HG03354 (cell line): ENCODE measurements around the gene ATP5PB.

Experiments used
- ATAC-seq: cut with Tn5 transposase; IDR thresholded peaks from one replicate; pipeline ENCODE4 v1.9.1; 2021; ENCODE audit warnings: mild to moderate bottlenecking; ENCODE audit not compliant: unreplicated experiment, poor library complexity, severe bottlenecking

ATP5PB gene

DNA sequence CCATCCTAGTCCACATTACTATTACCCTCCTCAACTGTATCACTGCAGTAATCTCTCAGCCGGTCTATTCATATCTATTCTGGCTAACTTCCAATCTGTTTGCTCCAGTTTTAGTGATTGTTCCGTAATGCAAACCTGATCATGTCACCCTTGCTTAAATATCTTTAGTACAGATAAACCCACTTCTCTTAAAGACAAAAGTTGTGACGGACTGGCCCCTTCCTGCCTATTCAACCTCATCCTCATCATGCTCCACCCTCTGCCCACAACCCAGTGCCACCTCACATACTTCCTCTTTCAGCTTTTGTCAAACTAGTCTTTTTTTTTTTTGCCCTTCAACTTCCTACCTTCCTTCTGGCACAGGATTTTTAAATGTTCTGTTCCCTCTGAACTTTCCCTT, 21.7 kb downstream of the ATP5PB start:
- ATAC-seq, result no peak

DNA sequence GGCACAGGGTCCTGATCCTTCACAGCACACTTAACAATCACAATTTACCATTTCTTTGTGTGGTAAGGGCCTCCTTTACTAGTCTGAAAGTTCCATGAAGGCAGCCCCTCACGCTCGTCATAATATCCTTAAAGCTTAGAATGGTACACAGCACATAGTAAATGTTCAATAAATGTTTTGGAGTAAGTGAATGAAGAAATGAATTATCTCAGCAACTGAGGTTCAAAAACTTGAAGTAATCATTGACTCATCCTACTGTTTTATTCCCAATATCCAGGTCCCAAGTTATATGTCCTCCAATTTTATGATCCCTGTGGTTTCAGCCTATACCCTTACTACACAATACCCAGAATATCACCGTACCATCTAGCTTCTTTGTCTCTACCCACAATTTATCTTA, 22.3 kb downstream of the ATP5PB start:
- no peak for ATAC-seq

DNA sequence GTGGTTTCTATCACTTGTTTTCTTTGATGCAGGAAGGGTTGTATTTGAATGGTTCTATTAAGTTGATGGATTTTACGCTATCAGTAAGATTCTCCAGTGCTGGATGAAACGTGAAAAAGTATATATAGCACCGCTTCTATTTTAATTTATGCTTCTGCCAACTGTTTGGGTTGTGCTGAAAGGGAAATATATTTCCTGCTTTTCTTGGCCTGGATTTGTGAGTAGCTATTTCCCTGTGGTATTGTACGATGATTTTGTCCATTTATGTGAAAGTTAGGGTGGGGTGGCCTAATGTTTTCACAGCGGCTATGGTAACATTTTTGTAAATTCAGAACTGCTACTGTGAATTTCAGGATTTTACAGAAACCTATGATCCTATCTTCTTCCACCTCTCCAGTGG, 24.8 kb downstream of the ATP5PB start:
- no peak for ATAC-seq

DNA sequence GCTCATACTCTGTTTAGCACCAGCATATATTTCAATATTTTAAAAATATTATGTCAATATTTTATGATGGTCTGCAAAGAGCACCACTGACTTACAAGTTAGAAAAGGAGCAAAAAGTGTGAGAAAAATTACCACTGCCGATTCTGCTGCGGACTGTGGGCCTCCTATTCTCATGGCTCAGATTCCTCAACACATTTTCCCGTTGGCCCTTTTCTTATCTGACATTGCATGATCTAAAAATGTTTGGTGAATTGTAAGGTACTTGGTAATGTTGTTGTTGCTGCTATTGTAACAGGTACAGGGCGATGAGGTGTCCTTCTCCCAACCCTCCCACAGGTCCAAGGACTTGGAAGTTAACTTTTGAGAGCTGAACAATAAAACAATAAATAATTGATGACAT, 25.3 kb downstream of the ATP5PB start:
- ATAC-seq, result no peak

DNA sequence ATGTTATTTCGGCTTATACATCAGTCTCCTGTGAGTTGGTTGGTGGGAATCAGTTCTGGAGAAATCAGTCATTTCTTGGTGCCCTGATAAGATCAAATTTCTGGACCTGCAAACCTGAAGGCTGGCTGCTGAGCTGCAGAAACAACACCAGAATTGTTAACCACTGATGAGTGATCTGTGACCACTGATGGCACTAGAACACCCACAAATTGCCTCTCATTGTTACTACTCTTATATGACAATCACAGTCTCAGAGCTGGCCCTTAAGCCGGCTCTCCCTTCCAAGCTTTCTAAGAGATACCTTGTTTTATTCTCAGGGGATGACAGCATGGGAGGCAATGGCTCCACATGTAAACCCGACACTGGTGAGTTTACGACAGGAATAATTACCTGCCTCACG, 26.4 kb downstream of the ATP5PB start:
- ATAC-seq, result no peak

DNA sequence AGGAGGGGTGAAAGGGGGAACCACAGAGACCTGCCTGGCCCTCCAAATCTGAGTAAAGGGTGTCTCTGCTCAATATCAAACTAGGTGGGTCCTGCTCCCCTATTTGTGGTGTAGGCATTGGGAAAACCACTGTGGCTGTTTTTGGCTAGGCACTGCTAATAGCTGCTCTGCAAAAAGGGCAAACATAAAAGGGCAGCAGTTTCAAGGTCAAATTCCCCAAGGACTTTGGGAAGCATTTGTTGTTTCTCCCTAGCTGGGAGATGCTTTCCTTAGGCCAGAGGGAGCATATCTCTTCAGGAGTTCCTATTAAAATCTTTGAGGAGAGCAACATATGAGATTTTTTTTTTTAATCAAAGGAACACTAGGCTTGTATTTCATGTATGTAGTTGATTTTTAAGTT, 26.9 kb downstream of the ATP5PB start:
- no peak for ATAC-seq

DNA sequence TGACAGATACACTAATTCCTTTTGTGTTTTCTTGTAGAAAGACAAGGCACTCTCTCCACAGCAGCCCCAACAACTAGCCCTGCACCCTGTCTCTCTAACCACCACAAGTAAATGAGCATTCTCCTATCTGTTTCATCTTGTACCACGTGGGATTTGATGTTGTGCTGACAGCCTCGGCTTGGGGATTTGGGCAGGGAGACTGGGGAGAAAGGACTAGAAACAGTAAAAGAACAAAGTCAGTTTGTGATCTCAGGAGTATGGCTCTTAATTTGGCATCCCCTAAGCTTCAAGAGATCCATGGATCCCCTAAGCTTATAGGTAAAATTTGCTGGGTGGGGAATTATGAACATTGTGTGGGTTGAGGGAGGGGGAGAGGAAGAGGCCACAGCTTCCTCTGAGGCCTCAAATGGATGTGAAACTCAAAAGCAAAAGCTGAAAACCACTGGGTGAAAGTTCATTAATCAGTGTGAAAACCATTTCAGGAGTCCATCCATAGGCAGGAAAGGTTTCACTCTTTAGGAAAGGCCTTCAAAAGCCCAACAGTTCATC, 27.6 kb downstream of the ATP5PB start:
- ATAC-seq, result peak; percentile 77

DNA sequence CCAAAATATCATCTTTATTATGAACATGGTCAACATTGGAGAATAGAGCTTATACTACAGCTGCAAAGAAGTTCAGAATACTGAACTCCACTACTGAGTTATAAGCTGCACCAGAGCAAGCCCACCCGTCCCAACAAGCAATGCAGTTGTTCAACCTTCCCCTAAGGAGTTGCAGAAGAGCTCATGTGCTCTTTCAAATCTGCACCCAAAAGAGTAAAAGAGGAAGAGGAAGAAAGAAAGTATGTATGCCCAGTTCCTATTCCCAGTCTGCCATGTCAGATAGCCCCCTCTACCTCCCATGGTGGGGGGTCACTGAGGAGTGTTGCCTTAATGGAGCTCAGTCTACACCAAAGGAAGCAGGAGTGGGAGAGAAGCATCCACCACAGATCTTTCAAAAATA, 31.4 kb downstream of the ATP5PB start:
- ATAC-seq, result no peak

DNA sequence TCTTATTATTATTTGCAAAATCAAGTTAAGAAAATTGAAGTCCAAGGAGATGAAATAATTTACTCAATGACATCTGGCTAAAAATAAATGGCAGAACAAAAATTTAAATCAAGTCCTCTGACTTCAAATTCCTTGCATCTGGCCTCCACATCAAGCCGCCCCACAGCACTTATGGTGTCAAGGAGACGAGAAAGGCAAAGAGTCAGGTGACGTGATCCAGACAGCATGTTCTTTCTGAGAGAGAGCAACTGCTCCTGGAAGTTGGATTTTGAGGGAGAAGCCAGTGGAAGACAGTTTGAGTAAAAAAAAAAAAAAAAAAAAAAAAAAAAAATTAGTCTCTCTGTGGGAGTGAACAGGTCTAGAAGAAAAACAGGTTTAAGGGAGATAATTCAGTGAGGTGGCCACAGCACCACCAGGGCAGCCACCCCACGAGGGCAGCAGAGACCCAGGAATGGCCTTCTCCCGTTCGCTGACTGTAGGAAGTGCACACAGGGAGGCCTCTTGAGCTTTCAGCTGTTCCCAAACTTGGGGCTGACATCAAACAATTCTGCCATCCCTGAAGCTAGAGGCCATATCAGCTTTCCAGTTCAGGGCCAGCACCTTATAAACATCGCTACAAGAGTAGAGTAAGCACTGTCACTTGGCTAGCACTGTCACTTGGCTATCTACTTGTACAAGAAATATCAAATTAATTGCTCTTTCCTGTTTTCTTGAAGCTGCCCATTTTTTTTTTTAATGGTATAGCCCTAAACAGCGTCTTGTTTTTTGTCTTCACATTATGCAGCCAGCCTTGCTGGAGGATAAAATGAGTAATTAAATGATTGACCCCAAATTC, 32.3 kb downstream of the ATP5PB start:
- ATAC-seq, result no peak

DNA sequence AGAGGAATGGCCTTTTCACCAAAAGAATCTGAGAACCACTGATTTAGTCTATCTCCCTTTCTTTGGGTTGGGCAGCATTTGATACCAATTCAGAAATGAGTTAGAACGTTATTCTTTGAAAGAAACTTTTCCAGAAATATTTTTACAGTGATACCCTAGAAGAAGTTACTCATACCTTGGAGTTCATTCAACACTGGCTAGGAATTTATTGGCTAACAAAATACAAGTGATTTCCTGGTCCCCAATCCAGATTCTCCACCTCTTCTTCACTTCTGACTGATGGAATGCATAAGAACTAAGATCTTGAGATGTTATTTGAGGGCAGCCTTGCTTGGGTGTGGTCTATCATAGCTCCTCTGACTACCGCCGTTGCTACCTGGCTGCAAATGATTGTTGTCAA, 33.9 kb downstream of the ATP5PB start:
- no peak for ATAC-seq

DNA sequence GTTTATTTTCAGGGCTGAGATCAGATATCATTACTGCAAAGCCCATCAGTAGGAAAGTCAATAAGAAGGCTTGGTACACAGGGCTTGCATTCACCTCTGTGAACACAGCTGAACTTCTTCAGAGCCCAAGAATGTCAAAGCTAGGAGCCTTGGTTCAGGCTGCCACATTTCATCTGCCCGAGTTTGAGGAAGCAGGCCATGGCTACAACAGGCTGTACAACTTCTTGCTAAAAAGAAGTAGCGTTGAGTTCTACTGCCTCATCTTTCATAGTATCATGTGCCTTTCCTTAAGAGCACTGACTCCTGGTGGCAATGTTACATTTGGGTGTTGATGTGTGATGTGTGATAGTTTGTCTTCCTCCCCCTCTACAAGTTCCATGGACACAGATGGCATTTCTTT, 34.6 kb downstream of the ATP5PB start:
- ATAC-seq, result no peak

DNA sequence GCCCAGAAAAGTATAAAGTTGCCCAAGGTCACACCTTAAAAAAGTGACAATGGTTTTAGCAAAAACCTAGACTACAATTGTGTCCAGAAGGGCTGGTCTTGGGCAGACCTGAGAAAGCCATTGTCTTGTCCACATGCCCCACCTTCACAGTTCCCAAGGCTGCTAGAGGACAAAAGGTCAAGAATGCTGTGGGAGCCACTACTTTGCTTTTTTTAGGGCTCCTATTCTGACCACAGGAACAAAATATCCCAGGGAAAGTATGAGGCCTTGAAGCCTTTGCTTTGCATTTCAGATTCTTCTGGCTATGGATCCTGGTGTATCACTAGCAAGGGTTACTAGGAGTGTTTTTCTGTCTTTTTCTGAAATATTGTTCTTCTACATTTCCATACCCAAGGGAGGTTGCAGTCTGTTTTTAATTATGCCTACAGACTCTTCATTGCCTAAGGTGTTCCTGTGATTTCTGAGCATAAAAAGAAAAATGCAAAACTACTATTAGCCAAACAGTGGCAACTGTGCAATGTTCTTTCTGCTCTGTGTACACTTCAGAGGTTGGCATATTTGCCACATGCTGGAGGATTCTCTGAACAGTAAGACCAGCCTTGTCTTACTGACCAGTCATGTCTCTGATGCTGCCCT, 35.2 kb downstream of the ATP5PB start:
- no peak for ATAC-seq

DNA sequence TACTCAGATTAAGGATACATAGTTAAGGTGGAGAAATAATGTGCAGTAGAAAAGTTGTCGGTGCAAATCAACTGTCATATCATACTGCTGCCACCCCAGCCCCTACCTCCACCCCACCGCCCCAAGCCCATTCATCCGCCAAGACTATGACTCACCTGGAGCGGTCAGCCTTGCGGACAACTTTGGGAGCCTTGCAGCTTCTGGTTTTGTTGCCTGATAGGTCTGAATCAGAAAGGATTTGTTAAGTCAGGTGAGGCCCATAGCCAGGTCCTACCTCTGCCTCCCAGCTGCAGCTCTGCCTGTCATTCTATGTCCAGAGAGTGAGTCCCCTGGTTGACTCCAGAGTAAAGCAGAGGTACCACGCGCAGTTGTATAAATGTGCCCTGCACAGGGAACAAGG, 37.2 kb downstream of the ATP5PB start:
- no peak for ATAC-seq

DNA sequence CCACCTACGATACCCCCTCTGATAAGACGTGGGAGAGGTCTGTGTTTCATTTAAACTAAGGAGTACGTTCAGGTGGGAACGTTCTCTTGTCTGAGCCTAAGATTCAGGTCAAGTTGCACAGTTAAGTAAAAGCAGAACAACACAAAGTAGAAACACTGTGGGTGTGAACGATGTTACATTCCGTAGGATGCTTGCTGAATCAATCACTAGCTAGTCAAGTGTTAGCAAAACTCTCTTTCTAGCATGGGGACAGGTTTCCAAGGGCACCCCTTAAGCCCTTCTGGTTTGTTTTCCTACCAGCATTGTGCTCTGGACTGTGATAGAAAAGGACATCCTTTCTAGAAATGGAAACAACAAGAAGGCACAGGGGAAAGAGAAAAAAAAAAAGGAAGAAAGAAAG, 37.9 kb downstream of the ATP5PB start:
- ATAC-seq, result no peak

DNA sequence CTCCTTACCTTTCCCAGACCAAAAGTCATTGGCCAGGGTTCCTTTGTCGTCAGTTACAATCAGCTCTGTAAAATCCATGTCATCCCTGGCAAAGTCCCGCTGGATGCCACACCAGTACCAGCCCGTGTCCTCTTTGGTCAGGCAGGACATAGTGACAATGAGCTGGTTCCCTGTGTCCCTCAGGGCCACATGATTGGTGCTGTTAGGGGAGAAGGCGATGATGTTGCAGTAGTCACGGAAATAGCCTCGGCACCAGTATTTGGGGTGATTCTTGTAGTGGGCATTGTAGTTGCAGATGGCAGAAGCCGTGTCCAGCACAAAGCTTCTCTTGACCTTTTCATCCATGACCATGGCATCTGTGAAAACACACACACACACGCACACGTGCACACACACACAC, 39.4 kb downstream of the ATP5PB start:
- no peak for ATAC-seq

DNA sequence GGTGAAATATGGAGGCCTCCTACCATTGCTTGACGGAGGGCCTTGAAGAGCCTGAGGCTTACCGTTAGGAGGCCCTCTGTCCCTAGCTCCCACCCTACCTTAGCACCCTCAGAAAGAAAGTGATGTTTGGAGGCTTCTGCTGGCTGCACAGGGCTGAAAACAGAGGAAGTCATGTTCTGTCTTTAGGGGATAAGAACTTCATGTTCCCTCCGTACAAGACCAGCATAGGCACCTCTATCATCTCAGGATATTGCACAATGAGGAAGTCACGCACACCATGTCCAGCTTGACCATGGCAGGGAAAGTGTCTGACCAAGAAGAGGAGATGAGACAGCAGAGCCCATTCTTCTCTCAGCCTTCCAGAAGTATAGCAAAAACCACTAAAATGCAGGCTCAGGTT, 40.3 kb downstream of the ATP5PB start:
- no peak for ATAC-seq

DNA sequence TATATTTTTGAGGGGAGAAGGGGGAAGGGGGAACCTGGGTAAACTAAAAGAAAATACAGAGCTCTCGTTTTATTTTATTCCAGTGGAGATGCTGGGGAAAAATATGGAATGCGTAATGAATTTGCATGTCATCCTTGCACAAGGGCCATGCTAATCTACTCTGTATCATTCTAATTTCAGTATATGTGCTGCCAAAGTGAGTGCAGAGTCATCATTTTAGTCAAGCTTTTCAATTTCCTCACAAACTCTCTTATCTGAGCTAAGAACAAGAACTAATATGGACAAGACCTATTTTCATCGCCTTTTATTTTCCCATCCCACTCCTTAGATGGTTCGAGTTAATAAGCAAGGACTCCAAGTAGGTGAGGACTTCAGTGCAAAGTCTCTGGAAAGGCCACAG, 41.0 kb downstream of the ATP5PB start:
- no peak for ATAC-seq

DNA sequence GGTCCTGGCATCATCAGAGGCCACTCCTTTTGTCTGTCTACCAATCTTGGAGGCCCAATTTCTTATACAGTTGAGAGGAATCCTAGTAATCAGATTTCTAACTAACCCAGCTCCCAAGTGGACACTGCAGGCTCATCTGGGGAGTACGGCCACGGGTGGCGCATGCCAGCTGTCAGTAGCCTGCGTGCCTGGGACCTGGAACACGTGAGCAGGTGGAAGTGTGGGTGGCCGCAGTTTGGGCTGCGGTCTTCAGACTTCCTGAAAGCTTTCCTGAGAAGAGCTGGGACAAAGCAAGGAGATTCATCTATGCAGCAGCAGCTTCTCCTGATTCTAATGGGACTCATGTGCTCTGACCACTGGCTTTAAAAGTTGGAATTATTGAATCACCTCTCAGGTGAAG, 41.8 kb downstream of the ATP5PB start:
- ATAC-seq, result no peak

DNA sequence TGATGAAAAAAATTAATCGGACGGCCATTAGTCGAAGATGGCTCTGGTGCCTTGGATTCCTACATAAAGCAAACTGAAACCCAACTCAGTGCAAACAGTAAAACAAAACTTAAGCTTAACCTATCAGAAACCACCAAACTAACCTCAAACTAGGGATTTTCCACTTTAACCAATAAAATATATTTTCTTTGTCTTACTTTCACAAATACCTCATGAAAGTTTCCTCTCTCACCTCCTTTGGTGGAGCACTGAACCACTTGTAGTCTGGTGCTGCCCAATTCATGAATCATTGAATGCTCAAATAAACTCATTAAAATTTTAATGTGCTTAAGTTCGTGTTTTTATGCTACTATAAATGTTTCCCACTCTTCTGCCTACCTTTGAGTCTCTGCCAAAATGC, 47.1 kb downstream of the ATP5PB start:
- ATAC-seq, result no peak

DNA sequence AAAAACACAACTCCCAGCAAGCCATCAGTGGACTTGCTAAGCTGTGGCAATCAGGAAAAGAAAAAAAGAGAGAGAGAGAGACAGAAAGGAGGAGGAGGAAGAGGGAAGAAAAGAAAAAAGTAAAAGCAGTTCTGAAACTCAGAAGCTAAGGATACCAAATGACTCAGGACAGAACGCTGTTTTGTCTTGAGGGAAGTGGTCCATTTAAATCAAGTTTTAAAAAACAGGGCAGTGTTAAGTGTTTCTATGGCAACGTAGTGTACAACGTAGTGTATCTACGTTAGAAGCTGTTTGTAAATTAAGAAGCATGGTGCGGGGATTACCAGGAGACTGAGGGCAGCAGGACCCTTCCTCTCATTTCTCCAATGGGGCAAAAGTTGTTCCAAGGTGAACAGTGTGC, 48.3 kb downstream of the ATP5PB start:
- no peak for ATAC-seq

DNA sequence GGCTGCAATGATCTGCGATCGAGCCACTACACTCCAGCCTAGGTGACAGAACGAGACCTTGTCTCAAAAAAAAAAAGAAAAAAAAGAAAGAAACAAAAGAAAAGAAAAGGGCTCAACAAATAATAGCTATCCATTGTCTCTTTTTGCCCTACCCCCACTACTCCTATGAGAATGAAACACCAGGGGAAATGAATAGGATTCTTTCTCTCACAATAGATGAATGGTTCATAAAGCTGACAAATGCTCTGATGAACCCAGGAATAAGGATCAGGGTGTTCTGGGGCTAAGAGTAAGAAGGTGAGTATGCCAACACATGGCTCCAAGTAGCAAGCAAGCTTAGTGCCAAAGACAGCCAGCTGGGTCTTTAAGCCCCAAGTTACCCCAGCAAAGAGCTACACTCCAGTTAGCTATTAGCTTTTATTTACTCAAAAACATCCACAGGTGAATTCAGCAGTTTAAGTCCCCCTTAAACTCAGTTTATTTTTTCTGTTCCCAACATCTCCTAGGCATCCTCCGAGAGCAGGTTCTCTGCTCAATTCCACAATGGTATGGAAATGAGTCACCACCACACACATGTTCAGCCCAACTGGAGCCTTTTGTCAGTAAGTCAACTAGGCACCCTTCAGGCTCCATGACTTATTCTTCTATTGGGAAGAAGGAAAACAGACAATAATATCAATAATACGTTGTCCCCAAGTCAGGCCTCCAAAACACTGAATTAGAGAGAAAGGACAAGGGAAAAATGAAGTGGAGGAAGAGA, 49.9 kb downstream of the ATP5PB start:
- ATAC-seq, result no peak
